Fibroblast of skin of left quadriceps (primary cell): ENCODE results near the gene PEAK1.
"Not testable (repeated sequence)": the region's sequence is repeated elsewhere in the genome, so short reads cannot be mapped to it uniquely, and the experiment has no call there.

ENCODE experiments used
- DNase-seq, 2 experiments: peaks; one replicate each; pipeline ENCODE4 v3.0.0-alpha.2; 2013; ENCODE audit warnings: low read depth in 2 of 2

The PEAK1 gene

DNA sequence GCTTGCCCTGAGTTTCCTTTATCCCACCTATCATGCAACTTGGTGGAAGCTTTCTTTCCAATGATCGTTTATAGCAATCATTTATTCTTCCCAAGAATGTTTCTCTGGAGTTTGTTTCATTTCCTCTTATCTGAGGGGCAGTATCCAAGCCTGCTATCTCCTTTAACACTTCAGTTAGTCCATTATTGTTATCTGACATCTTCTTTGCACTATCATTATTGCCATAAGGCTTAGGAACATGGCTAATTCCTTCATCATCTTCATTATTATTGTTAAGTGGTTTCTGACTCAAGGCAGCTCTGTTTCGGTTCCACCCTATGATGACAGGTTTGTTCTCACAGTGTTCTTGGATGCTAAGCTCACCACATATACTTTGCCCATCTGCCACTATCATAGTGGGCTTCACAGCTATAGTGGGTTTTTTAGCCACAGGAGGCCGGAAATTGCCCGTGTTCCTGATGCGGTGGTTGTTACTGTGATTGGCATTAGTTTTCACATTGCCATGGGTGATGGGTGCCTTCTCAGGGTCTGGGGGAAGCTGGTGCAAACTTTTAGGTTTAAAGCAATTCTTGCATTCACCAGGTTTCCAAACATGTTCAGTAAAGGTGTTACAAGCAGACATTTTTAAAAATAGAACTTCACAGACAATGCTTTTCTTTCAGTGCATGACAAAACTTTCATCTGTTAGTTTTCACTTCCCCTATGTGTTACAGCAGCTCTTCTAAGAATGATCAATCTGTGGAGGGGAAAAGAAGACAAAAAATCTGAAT lies 238.4 kb downstream of the PEAK1 start:
- no peak for DNase-seq

DNA sequence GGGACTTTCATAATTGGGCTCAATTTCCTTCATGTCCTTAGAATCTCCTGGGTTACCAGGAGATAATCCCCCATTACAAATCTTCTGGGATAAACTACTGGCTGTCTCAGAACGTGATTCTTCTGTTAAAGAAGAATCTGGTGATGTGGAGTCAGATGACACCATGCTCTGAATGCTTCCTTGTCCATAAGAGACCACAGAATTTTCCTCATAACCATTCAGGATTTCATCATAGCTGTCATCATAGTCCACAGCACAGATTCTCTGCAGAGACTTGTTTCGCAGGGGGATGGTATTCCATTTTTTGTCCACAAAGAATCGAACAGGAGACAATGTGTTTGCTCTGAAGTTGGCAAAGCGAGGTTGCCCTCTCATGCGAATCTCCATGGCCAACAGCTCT lies 239.1 kb downstream of the PEAK1 start:
- peak; percentile 72 to 73 for DNase-seq

DNA sequence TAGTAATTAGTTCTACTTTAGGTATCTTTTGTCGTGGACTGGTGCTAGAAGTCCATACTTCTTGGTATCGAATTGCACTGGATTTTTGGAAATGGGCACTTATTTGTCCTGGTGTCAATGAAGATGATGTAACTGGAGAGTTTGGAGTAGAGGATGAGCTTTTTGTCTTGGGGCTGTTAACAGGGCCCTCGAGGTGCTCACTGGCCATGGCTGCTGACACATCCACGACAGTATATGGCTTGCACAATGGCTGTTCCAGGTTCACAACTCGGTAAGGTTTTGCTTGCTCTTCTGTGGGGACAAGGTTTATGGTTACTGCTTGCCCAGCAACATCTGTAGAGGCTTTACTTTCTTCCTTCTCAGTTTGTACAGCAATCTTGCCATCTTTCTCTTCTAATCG lies 239.6 kb downstream of the PEAK1 start:
- no peak for DNase-seq

DNA sequence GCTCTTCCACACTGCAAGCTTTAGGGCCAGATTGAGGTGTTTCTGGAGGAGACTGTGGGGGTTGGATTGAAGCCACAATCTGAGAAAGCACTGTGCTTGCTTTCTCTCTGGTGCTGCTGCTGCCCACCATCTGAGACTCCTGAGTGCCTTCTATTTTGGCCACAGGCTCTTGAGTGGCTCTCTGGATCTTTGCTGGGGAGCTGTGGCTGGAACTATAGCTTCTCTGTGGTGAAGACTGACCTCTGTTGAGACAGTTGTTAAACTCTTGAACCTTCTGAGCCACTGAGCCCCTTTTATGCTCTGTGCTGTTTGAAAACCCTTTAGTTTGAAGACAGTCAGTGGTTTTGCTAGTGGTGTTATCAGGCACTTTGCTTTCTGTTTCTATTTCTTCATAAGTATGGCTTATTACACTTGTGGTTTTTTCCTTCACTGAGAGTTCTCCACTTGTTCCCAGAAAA lies 240.3 kb downstream of the PEAK1 start:
- DNase-seq, result no peak

DNA sequence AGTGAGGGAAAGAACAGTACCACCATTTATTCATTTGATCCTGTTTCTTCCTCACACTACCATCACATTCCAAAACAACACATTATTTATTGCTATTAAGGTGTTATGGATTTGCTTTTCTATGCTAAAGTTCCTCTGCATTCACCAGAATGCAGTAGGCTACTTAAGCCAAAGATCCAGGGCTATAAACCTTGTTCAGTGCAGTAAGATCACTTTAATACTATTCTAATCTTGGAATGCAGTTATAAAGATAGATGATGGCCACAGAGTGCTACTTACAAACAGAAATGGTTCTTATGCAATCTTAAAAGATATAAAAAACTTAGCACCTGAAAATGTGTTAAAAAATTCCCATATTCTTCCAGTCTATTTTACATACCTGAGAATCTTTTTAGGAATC lies 241.5 kb downstream of the PEAK1 start:
- DNase-seq, result no peak

DNA sequence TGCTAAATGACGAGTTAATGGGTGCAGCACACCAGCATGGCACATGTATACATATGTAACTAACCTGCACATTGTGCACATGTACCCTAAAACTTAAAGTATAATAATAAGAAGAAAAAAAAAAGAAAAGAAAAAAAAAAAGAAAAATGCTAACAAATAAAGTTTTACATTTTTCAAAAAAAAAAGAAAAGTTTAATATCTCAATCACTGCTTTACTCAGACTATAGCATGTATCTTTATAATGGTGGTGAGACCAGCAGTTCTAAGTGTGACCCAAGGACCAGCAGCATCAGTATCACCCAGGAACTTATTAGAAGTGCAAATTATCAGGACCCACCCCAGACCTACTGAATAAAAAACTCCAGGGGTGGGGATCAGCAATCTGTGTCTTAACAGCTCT lies 243.8 kb downstream of the PEAK1 start:
- DNase-seq, result not testable (repeated sequence)

DNA sequence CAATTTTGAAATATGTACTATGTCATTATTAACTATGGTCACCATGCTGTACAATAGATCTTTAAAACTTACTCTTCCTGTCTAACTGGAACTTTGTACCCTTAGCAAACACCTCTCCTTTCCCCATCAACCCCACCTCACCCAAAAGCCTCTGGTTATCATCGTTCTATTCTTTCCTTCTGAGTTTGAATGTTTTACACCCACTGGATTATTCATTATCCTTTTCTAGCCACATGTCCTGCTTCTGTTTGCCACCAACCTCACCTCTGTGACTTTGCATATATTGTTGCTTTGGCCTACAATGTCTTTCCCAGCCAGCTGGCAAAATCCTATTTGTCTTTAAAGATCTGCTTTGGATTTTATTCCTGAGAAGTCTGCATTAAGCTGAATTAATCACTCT lies 246.4 kb downstream of the PEAK1 start:
- DNase-seq, result no peak

DNA sequence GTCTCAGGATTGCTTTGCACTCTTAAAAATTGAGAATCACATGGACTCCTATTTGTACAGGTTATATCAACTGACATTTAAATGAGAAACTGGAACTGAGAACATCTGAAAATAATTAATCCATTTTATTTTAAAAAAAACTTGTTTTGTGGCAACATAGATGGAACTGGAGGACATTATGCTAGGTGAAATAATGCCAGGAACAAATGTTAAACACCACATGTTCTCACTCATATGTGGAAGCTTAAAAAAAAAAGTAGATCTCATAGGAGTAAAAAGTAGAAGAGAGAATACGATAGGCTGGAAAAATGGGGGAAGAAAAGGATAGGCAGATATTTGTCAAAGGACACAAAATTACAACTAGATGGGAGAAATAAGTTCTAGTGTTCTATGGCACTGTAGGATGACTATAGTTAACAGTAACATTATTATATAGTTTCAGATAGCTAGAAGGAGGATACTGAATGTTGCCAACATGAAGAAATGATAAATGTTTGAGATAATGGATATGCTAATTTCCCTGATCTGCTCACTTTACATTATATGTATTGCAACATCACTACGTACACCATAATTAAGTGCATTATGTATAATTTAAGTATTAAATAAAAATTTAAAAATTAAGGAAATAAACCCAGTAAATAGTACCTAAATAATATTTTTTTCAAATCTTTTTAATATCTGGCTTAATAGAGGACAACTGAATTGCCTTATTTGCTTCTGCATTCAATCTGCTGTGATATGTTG lies 248.5 kb downstream of the PEAK1 start:
- DNase-seq, result no peak

DNA sequence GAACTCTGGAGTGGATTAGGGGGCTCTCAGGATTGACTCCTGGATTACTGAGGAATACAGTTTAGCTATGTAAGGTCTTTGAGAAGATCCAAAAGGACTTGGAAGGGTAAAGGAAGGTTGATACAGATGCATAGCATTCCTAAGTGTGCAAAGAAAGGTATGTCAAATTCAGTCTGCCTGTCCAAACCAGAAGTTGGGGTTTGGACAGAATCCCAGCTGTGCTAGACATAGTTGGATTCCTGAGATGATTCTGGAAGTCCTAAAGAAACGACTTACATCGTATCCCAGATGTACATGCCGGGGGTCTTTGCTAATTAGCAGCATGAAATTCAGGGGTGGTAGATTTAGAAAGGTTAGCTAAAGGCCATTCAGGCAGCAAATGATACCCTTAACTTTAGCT lies 251.3 kb downstream of the PEAK1 start:
- peak; percentile 71 to 76 for DNase-seq

DNA sequence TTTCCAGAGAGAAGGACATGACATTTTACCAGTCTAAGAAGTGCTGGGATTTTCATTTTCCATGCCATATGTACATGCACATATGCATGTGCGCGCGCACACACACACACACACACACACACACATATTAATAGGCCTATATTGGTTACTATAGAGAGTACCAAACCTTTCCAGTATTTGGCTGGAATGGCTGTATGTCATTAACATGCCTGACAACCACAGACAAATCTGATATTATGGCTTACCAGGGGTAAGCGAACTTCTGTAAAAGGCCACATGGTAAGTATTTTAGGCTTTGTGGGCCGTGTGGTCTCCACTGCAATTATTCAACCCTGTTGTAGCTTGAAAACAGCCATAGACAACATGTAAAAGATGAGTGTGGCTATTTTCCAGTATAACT lies 251.8 kb downstream of the PEAK1 start:
- peak in 1 of 2 experiments; percentile 28 for DNase-seq

DNA sequence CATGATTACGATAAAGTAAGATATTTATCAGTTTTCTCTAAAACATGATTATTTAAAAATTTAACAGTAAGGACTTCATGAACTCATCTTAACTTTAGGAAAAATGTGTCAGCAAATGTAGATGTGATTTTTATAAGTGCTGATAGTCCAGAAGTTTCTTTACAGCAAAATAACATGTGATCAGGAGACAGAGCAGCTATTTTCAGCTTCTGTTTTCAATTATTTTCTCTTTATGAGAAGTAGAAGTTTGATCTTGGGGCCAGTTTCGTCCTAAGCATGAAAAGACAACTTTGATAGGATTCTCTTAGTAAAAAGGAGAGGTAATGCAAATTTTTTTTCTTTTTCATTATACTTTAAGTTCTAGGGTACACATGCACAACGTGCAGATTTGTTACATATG lies 252.5 kb downstream of the PEAK1 start:
- DNase-seq, result no peak

DNA sequence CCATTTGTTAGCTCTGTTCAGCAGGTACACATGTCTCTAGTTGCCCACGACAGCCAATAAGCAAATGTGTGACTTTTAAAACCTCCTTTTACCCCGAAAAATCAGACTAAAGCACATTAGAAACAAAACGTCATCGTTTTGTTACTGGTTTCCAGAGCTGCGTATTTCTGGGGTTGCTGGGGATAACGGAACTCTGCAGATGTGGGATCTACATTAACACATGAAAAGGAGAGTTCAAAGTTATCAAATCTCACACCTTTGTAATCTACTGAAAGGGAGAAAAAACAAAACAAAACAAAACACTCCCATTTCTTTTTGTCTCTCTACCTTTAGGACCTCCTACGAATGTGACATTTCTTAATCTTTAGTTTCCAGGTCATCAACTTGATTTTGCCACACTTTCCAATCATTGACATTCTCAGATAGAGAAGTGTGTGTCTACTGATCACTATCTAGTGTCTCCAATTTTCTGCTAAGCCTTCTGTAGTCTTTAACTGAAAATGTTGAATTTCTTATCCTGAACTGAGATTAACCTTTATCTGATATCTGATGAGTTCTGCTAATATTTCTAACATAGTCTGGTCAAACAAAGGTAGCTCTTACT lies 256.0 kb downstream of the PEAK1 start:
- no peak for DNase-seq

DNA sequence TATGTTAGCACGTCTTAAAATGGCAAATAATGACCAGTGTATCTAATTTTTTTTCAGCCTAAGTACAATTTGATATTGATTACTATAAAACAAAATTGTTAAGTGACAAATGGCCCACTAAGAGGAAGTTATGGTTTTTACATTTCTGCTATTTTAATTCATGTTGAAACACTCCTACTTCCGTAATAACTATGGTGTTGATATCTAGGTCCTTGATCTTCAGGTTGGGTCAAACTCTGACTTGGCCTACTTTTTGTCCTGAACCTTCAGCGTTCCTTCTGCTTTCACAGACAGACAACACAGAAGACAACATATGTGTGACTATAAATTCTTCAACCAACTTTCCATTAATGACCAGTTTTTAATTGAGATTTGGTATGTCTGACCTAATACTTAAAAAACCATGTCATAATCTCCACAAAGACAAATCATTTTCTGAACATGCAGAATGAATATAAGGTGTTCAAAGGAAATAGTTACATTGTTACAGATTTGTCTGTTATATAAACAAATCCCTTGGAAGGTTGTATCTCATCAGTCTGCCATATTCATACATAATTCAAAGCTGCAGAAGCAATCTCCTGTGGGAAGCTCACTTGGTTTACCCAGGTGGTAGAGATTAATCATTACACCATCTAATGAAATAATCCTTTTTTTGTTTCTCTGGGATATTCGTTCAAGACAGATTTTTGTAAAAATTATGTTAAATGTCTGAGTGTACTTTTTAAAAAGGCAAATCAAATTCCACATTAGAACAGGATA lies 256.9 kb downstream of the PEAK1 start:
- no peak for DNase-seq

DNA sequence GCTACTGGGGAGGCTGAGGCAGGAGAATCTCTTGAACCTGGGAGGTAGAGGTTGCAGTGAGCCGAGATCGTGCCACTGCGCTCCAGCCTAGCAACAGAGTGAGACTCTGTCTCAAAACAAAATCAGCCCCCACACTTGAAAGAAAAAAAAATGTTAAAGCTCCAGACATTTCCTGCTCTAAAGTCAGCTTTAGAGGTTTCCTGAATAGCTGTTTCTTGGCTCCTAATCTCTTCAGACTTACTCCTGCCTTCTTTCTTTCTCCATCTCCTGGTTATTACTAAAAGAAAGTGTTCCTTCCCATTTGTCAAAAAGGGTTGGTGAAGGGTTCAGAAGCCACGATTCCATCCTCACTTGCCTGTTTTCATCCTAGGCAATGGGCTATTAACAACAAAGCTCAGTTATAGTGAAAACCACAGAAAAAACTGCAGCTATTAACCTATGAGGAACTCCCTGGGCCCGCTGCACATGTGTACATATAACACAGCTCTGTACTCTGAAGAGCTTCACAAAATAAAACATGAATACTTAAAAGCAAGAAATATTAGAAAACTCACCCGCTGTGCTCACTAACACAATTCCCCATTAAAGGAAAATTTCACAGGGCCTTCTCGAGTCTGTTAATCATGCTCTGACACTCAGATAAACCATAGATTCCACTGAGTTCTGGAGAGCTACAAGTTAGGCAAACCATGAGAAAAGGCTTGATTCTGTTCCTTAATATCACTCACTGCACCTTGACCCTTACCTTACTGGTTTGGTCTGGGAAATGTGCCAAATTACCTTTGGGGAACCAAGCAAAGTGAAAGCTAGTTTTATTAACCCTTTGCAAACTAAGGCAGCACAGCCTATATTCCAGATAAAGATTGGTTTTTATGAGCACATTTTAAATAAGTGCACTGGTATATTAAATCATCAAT lies 259.1 kb downstream of the PEAK1 start:
- no peak for DNase-seq

DNA sequence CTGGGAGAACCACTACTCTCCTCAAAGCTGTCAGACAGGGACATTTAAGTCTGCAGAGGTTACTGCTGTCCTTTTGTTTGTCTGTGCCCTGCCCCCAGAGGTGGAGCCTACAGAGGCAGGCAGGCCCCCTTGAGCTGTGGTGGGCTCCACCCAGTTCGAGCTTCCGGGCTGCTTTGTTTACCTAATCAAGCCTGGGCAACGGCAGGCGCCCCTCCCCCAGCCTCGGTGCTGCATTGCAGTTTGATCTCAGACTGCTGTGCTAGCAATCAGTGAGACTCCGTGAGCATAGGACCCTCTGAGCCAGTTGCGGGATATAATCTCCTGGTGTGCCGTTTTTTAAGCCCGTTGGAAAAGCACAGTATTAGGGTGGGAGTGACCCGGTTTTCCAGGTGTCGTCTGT lies 263.9 kb downstream of the PEAK1 start:
- DNase-seq, result not testable (repeated sequence)

DNA sequence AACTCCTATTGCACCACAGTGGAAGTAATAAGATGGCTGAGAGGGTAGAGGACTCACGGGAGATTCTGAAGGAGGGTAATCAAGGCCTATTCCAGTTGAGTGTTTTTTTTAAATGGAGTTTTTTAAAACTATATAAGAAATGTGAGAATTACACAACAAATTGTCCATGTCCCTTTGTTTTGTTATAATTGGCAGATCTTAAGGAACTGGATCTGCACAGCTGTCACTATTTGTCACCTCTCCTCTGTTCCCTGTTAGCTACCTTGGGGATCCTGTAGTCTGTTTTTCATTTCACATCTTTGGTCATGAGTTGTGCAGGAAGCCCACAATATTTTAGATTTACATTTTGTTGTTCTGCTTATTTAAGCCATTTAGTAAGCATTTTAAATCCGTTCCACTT lies 271.7 kb downstream of the PEAK1 start:
- DNase-seq, result no peak

DNA sequence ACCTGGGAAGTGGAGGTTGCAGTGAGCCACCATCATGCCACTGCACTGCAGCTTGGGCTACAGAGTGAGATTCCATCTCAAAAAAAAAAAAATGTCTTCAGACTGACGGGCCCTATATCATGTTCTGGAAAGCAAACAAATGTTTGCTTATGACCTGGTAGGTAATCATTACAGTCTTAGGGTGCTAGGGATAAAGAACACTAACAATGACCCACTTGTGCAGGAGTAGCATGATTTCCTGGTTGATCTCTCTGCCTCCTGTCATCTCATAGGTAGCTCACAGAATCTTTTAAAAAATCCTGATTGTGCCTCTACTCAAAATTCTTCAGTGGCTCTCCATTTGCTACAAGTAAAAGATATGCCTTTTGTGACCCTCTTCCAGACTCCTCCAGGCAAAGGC lies 274.5 kb downstream of the PEAK1 start:
- DNase-seq, result no peak

DNA sequence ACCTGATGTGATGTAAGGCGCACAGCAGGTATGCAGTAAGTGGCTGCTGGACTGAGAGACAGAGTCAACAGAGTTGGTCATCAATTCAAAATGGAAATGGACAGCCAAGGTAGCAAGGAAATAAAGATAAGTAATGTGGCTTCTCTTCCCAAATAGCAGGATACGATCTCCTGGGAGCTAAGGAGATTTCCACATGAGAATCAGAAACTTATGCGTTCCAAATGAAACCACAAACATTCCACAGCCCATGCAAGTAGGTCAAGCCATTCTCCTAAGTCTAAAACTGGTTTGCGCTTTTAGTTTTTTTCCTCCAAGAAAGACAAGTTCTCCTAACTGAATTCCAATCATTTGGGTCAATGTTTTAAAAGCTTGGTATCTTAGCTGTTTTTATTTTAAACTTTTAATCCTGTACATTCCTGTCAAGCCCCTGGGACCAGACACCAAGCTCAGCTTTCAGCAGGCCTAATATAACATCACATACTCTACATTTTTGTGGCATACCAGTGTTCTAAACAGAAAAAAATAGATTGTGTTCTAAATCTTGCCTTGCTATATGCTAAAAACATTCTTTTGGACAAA lies 275.3 kb downstream of the PEAK1 start:
- DNase-seq, result peak; percentile 99

DNA sequence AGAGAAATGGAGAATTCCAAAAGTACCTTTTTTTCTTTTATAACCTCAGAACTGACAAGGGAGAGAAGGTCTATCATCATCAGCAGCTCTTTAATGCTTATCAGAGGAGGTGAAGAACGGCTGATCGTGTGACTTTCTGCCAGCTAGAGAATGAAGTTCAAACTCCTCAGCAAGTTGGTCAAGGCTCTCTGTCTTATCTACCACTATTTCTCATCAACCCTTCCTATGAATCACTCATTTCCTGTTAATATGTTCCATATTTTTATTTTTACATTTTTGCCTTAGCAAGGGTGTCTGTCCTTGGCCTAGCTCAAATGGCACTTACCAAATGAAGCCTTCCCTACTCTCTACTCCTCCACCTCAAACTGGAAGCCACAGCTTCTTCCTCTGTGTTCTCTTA lies 275.9 kb downstream of the PEAK1 start:
- DNase-seq, result peak in 1 of 2 experiments; percentile 19

DNA sequence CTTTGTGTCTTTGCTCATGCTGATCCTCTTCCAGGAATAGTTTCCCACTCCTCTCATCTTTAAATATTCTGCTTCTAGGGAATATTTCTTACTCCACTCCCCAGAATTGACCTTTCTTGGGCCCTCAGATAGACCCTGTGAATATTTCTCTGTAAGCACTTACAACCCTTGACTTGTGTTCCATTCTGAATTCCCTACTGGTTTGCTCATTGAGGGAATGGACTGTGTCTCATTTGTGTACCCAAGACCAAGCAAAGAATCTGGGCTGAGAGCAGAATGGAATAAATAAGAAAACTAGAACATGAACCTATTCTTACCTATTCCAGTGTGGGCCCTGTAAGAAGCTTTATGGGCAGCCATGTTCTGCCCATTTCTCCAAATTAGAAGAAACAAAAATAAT lies 276.3 kb downstream of the PEAK1 start:
- no peak for DNase-seq

DNA sequence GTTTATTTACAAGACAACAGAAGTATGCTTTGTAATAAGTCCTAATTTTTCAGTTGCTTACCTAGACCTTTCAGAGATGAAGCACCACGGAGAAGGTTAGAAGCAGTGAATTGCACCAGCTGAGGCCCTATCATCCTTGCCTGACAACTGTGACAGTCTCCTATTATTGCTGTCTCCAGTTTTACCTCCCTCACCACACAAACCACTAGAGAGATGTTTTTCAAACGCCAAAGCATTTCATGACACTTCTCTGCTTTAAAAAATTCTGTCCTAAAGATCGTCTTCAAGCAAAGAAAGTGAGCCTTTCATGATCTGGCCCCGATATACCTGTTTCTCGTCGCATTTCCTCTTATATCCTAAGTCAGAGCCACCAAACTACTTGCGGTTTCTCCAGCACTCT lies 276.7 kb downstream of the PEAK1 start:
- no peak for DNase-seq
